NOMO-1 (cell line): Measurements from ENCODE around the gene P2RY8.

ENCODE experiments used
- DNase-seq, 2 experiments: peaks; one replicate each; lab custom pipeline; 2025; ENCODE audit not compliant: unreplicated experiment in 2 of 2; lab: John Stamatoyannopoulos, UW

Gene P2RY8

DNA sequence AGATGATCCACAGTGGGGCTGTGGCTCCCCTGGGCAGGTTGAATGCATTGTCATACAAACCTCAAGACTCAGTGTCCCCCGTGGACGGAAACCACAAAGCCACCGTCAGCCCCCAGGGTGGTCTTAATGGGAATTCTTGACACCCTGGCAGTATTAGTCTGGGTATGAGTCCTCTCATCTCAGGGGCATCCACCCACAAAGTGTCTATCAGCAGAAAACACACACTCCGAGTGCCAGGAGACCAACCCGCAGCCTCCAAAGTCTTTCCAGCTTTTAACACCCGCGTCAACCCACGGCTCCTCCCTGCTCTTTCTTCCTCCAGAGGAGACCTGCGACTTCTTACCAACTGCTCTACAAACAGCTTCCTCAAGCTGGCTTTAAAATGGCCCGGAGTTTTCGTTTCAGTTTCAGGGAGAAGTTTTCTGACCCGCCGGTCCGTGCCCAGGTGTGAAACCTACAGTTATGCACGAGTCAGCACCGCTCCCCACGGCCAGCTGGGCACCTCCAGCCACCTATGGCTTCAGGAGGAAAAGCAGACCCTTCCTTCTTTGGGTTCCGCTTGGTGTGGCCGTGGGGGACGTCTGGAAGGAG, 69.9 kb downstream of the P2RY8 start:
- DNase-seq: peak; percentile 76 to 80

- DNase-seq: no peak
These were observed 70.7 kb downstream of the P2RY8 start for GRCh38 chrX:1466232-1466661.

DNA sequence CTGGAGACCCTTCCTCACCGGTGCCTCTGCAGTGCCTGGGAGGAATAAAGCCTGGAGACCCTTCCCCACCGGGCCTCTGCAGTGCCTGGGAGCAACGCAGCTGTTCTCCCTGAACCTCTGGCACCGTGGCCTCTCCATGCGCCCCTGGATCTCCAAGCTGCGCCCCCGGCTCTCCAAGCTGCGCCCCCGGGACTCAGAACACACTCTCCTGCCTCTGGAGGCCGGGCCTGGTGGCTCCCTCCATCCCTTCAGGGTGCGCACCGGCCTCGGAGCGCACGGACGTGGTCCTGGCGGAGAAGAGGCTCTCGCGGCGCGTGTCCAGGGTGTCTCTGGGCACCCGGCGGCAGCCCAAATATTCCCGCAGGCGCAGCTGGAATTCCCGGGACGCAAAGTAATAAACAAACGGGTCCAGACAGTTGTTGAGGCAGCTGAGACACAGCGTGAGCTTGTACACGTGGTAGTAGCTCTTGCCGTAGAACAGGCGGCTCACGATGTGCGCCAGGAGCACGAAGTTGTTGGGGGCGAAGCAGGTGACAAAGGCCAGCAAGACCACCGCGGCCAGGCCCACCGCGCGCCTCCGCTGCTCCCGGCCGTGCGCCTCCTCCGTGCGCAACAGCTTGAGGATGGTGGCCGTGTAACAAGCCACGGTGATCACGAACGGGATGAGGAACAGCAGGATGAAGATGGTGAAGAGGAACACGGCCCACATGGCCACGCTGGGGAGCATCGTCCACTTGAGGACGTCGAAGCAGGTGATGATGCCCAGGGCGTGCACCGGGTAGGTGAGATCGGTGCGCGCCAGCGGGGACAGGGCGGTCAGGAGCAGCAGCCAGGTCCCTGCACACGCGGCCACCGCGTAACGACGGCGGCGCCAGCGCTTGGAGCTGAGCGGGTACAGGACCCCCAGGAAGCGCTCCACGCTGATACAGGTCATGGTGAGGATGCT, 71.4 kb downstream of the P2RY8 start:
- no peak for DNase-seq

- no peak for DNase-seq
These were observed 72.1 kb downstream of the P2RY8 start for GRCh38 chrX:1464971-1465285.

- DNase-seq: no peak
These were observed 72.7 kb downstream of the P2RY8 start for GRCh38 chrX:1464041-1464970.

- DNase-seq: no peak
These were observed 73.4 kb downstream of the P2RY8 start for GRCh38 chrX:1463581-1463980.

DNA sequence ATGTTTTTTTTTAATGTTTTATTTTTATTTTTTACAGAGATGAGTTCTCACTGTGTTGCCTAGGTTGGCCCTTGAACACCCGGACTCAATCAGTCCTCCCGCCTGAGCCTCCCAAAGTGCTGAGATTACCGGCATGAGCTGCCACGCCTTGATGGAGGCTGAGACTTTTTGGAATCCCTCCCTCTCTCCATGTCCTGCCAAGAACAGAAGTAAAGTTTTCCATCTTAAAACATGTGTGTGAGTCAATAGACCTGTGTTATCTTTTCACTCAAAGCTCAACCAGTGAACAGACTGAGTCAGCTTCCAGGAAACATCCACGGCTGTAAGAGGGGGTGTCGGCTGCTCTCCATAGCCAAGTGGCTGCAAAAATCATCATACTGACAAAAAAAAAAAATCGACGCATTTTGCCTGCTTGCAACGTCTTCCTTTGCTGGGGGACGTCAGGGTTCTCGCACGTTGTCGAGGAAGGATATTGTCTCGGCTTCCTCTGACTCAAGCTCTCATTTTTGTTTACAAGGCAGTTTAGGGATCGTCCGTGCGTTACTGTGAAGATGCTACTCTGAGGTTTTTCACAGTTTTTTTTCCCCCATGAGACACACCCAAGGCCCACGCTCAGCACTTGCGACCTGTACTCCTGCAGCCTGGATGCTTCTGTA, 74.3 kb downstream of the P2RY8 start:
- no peak for DNase-seq

- no peak for DNase-seq
These were observed 74.9 kb downstream of the P2RY8 start for GRCh38 chrX:1462110-1462509.

GRCh38 chrX:1455948-1456280, 81.1 kb downstream of the P2RY8 start:
- no peak for DNase-seq

DNA sequence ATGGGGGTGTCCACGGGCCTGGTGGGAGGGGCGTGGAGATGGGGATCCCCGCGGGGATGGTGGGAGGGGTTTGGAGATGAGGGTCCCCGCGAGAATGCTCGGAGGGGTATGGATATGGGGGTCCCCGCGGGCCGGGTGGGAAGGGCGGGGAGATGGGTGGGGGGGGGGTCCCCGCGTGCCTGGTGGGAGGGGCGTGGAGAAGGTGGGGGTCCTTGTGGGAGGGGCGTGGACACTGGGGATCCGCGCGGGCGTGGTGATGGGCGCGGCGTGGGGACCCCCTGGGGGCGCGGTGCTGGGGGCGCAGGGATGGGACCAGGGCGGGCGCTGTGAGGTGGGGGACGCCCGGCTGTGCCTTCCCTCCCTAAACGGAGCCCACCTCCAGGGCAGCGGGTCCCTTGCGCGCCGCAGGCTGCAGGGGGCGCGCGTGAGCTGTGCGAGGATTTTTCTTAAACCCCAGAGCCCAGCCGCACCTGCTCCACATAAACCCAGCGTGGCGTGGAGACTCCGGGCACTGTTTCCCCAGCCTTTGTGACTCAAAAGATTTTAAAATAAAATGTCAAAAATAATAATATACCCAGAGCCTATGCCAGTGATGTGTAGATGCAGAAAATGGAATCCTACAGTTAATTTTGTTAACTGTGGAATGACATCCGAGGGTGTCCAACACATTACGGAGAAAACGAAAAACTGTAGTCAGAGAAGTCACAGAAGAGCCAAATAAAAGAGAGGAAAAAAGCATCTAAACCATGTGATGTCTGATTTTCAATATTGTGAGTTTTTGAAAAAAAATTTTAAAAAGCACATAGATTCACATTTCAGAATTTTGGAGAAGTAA, 82.8 kb downstream of the P2RY8 start:
- DNase-seq: no peak

DNA sequence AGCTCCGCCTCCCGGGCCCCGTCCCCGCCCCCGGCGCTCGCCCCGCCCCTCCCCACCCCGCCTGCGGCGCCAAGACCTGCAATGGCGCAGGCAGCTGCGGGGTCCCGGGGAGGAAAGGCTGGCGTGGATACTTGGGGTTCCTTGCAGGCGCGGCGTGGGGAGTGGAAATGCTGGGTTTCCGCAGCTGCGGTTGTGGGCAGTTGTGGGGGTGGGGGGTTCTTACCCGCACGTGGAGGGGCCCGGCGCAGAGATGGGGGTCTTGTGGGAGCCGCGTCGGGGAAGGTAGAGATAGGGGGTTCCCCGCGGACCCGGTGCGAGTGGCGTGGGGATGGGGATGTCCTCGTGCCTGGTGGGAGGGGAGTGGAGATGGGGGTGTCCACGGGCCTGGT, 83.6 kb downstream of the P2RY8 start:
- DNase-seq: no peak

- DNase-seq: no peak
These were observed 84.2 kb downstream of the P2RY8 start, which contains the start of gene ASMTL for GRCh38 chrX:1452516-1453394. ASMTL (minus strand) TSS chrX:1452909; CDS start chrX:1452840, 69 bp downstream.

GRCh38 chrX:1451661-1452515, 85.1 kb downstream of the P2RY8 start:
- DNase-seq: no peak

- DNase-seq: no peak
These were observed 85.7 kb downstream of the P2RY8 start for GRCh38 chrX:1451251-1451660.

DNA sequence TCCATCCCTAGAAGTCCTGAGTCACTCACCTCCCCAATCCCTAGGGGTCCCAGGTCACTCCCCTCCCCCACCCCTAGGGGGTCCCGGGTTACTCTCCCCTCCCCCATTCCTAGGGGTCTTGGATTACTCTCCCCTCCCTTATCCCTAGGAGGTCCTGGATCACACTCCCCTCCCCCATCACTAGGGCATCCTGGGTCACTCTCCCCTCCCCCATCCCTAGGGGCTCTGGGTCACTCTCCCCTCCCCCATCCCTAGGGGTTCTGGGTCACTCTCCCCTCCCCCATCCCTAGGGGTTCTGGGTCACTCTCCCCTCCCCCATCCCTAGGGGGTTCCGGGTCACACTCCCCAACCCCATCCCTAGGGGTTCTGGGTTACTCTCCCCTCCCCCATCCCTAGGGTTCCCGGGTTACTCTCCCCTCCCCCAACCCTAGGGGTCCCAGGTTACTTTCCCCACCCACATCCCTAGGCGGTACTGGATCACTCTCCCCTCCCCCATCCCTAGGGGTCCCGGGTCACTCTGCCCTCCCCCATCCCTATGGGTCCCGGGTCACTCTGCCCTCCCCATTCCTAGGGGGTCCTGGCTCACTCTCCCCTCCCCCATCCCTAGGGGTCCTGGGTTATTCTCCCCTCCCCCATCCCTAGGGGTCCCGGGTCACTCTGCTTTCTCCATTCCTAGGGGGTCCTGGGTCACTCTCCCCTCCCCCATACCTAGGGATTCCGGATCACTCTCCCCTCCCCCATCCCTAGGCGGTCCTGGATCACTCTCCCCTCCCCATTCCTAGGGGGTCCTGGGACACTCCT, 86.4 kb downstream of the P2RY8 start:
- no peak for DNase-seq

GRCh38 chrX:1449823-1450149, 87.2 kb downstream of the P2RY8 start:
- DNase-seq: no peak

DNA sequence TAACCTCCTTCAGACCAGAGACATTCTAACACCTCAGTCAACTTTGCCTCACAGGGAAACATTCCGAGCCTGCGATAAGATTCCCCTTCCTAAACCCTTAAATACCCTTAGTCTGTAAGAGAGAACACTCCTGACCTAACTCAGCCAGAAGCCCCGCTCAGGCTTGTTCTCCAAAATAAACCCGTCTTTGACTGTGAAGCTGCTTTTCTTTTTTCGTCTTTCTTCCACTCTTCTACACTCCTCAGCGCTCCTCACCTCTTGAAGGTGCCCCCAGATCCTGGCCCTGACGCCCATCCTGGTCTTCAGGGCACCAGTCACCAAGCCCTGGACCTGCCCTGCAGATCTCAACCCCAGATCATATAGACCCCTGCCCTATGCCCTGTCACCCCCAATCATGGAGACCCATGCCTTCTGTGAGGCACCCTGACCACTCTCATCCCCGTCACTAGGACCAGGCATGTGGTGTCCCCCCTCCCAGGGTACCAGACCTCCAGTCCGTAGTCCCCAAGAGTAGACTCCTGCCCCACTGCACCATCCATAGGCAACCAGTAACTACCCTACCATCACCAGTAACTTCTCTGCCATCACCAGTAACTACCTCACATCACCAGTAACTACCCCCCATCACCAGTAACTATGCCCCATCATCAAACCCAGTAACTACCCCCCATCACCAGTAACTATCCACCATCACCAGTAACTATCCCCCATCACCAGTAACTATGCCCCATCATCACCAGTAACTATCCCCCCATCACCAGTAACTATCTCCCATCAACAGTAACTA, 87.8 kb downstream of the P2RY8 start:
- no peak for DNase-seq
